GM12872 (cell line): ENCODE measurements around the gene PRKAR1B.

Source experiments
- CTCF ChIP-seq: IDR thresholded peaks from 3 replicates; pipeline ENCODE4 v1.5.1; 2011; ENCODE audit warnings: low read depth, mild to moderate bottlenecking, low read length, moderate library complexity; ENCODE audit not compliant: insufficient read depth

PRKAR1B gene

GRCh38 chr7:665736-666453 lies 61.2 kb downstream of the PRKAR1B start:
- no peak for TF ChIP-seq CTCF

GRCh38 chr7:664997-665735 lies 61.9 kb downstream of the PRKAR1B start:
- no peak for TF ChIP-seq CTCF

- no peak for TF ChIP-seq CTCF
Observed at GRCh38 chr7:664402-664775, 62.7 kb downstream of the PRKAR1B start.

GRCh38 chr7:662576-662975 lies 64.5 kb downstream of the PRKAR1B start:
- no peak for TF ChIP-seq CTCF

GRCh38 chr7:659996-660395 lies 67.1 kb downstream of the PRKAR1B start:
- no peak for TF ChIP-seq CTCF

- TF ChIP-seq CTCF = no peak
Observed at GRCh38 chr7:659306-659847, 67.7 kb downstream of the PRKAR1B start.

GRCh38 chr7:657565-658119 lies 69.4 kb downstream of the PRKAR1B start:
- TF ChIP-seq CTCF = no peak
